Naive thymus-derived CD4-positive, alpha-beta T cell (primary cell): ENCODE data around the gene RPS29. TPM values are rescaled to one million over a fixed set of nuclear protein-coding genes. Genes with fewer than 3 reads are reported as not detected.
A peak's percentile ranks its signal among the peaks of the same experiment; 100 is the strongest.

Source experiments
- ATAC-seq: fragments of 150-1000 bp; cut with Tn5 transposase; 2 replicates; pipeline ENCODE4 v1.10.0; 2021; ENCODE audit warnings: mild to moderate bottlenecking, moderate library complexity
- CTCF ChIA-PET: fragments of 350-600 bp; sonication (Branson Sonifier 250); formaldehyde crosslinking; loops from one replicate; lab custom pipeline; 2021; ENCODE audit warnings: antibody characterized with exemption; lab: Charles Lee
- POLR2A ChIA-PET: fragments of 350-600 bp; sonication (Branson Sonifier 250); formaldehyde crosslinking; loops from one replicate; lab custom pipeline; 2021; ENCODE audit warnings: antibody characterized with exemption, inconsistent platforms; lab: Charles Lee
- DNase-seq, 9 donors: peaks; one replicate each; pipeline versions ENCODE4 v3.0.0 to v3.0.0-alpha.2; 2020 to 2022; ENCODE audit warnings: mixed read lengths in 1 of 9
- H3K27ac ChIP-seq: one replicate; pipeline ENCODE4 v1.7.0; 2013; ENCODE audit warnings: mild to moderate bottlenecking, low read depth, low read length, moderate library complexity
- H3K27me3 ChIP-seq, 2 donors: one replicate each; pipeline ENCODE4 v1.7.0; 2013; ENCODE audit warnings: low read length in 2 of 2, mild to moderate bottlenecking in 2 of 2, moderate library complexity in 2 of 2; ENCODE audit not compliant: control insufficient read depth in 2 of 2, insufficient read depth in 2 of 2
- H3K36me3 ChIP-seq, 3 experiments: 1 replicate in 2 of 3; 2 replicates in 1 of 3; pipeline ENCODE4 v1.7.0; 2013; ENCODE audit warnings: low read length in 3 of 3, mild to moderate bottlenecking in 3 of 3, moderate library complexity in 1 of 3; ENCODE audit not compliant: insufficient read depth in 3 of 3, control insufficient read depth in 2 of 3
- H3K4me1 ChIP-seq, 2 donors: one replicate each; pipeline ENCODE4 v1.7.0; 2013; ENCODE audit warnings: low read length in 2 of 2, mild to moderate bottlenecking in 2 of 2, moderate library complexity in 1 of 2; ENCODE audit not compliant: control insufficient read depth in 2 of 2, insufficient read depth in 2 of 2
- H3K4me3 ChIP-seq: 2 replicates; pipeline ENCODE4 v1.7.0; 2013; ENCODE audit warnings: mild to moderate bottlenecking, low read length
- H3K9me3 ChIP-seq, 3 experiments: 1 replicate in 2 of 3; 2 replicates in 1 of 3; pipeline ENCODE4 v1.7.0; 2013; ENCODE audit warnings: low read length in 3 of 3; ENCODE audit not compliant: control insufficient read depth in 2 of 3
- H3K27ac Mint-ChIP-seq, 9 donors: one replicate each; pipeline ENCODE4 v1.8.0; 2020 to 2022; ENCODE audit warnings: mixed read lengths in 9 of 9, mild to moderate bottlenecking in 8 of 9, moderate library complexity in 5 of 9, inconsistent platforms in 2 of 9
- H3K27me3 Mint-ChIP-seq, 5 donors: one replicate each; pipeline ENCODE4 v1.8.0; 2021 to 2022; ENCODE audit warnings: mixed read lengths in 5 of 5, mild to moderate bottlenecking in 1 of 5
- H3K36me3 Mint-ChIP-seq, 5 donors: one replicate each; pipeline ENCODE4 v1.8.0; 2020 to 2022; ENCODE audit warnings: mixed read lengths in 5 of 5, mild to moderate bottlenecking in 3 of 5, inconsistent platforms in 1 of 5
- H3K4me1 Mint-ChIP-seq, 7 donors: one replicate each; pipeline ENCODE4 v1.8.0; 2020 to 2022; ENCODE audit warnings: mixed read lengths in 7 of 7, mild to moderate bottlenecking in 3 of 7, inconsistent platforms in 1 of 7
- H3K4me3 Mint-ChIP-seq, 10 donors: one replicate each; pipeline ENCODE4 v1.8.0; 2020 to 2022; ENCODE audit warnings: mild to moderate bottlenecking in 10 of 10, mixed read lengths in 10 of 10, moderate library complexity in 6 of 10, inconsistent platforms in 2 of 10
- H3K9me3 Mint-ChIP-seq, 11 donors: one replicate each; pipeline ENCODE4 v1.8.0; 2020 to 2022; ENCODE audit warnings: mixed read lengths in 11 of 11, mild to moderate bottlenecking in 4 of 11, inconsistent platforms in 1 of 11, moderate library complexity in 1 of 11
- intact Hi-C, 2 donors: fragments of 100-400 bp; cut with micrococcal nuclease; formaldehyde crosslinking; loops; one replicate each; pipeline ENCODE4 v1.15.1; 2023
- polyA plus RNA-seq, 2 donors: library from polyadenylated mRNA; unstranded; fragments of 300-500 nt; fragmentation: Illumina TruSeq; gene quantifications; one replicate each; pipeline ENCODE4 v1.2.3, GENCODE V29; 2021
- total RNA-seq, 6 experiments: library from RNA in 5 of 6; stranded (reverse) in 5 of 6; gene quantifications; 1 replicate in 5 of 6; 2 replicates in 1 of 6; pipeline ENCODE4 v1.2.3 and lab custom pipeline; 2021 to 2026

The RPS29 gene
- total and polyA plus RNA-seq, 7 experiments from 2014 or later, result 2,254 to 13,249 (median 3,040) TPM

DNA sequence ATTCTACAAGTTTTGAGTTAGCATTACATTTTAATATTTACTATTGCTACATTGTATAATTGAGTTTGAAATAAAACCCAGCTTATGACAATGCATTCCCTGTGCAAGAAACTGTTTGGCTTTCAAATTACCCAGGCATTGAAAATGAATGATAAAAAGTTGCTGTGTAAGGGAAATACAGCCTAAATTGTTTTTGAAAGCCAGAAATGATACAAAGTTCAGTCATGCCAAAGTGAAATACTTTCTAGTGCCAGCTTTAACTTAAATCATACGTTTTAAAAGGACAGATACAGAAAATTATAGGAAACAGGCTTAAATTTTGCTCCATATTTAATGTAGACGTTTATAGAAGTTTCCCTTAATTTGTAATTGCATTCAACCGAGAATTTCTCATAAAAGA lies 37.2 kb upstream of the RPS29 start:
- H3K27me3 Mint-ChIP-seq, result no peaks in the 10 kb centered on the region
- POLR2A ChIA-PET, result interaction anchor here (0.6 to 7.1 kb wide), 5 partner anchors 12 to 224 kb away, joined by 3 to 226 read pairs (median 79); partner anchors contain the start of genes DNAAF2, KLHDC2 and RPS29
- DNase-seq, result no peak
- H3K27ac Mint-ChIP-seq, result peak overlapping the region in 6 of 9 donors; percentile 45 to 86 (median 64)
- Histone ChIP-seq H3K27ac (peak overlapping the region; percentile 97), H3K9me3 (no peaks in the 10 kb centered on the region), H3K4me1 (peaks cover 30 to 37% of the 10 kb centered on the region in 2 donors), H3K27me3 (no peaks in the 10 kb centered on the region), H3K4me3 (peak overlapping the region; percentile 30), H3K36me3 (peaks cover 2 to 12% (median 6%) of the 10 kb centered on the region in 3 experiments)
- intact Hi-C loops, result loop anchor here (5.0 kb wide), 6 partner anchors 379 to 1214 kb away; partner anchors contain the start of genes SOS2 (in 2 of the 2), DMAC2L (in 1 of the 2), L2HGDH (in 1 of the 2) and MAP4K5 (in 1 of the 2)
- peaks cover 31 to 75% (median 50%) of the 10 kb centered on the region in 7 donors for H3K4me1 Mint-ChIP-seq
- no peaks in the 10 kb centered on the region for H3K9me3 Mint-ChIP-seq
- peak overlapping the region; percentile 37 to 99 (median 60) for H3K4me3 Mint-ChIP-seq
- CTCF ChIA-PET, result interaction anchor here (1.5 to 4.6 kb wide), 2 partner anchors 9 to 12 kb away, joined by 10 to 37 read pairs; partner anchors contain the start of gene DNAAF2
- no peak for ATAC-seq
- peaks cover 1 to 35% (median 12%) of the 10 kb centered on the region in 5 donors for H3K36me3 Mint-ChIP-seq

DNA sequence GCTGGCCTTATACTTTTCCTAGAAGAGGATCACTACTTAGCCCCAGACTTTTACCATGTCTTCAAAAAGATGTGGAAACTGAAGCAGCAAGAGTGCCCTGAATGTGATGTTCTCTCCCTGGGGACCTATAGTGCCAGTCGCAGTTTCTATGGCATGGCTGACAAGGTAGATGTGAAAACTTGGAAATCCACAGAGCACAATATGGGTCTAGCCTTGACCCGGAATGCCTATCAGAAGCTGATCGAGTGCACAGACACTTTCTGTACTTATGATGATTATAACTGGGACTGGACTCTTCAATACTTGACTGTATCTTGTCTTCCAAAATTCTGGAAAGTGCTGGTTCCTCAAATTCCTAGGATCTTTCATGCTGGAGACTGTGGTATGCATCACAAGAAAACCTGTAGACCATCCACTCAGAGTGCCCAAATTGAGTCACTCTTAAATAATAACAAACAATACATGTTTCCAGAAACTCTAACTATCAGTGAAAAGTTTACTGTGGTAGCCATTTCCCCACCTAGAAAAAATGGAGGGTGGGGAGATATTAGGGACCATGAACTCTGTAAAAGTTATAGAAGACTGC lies 35.9 kb upstream of the RPS29 start:
- intact Hi-C loops, result loop anchor here (5.0 kb wide), 6 partner anchors 380 to 1215 kb away; partner anchors contain the start of genes SOS2 (in 2 of the 2), DMAC2L (in 1 of the 2), L2HGDH (in 1 of the 2) and MAP4K5 (in 1 of the 2)
- H3K36me3 ChIP-seq, result peaks cover 7 to 15% (median 12%) of the 10 kb centered on the region in 3 experiments
- H3K4me1 ChIP-seq, result peaks cover 40 to 42% of the 10 kb centered on the region in 2 donors
- CTCF ChIA-PET, result interaction anchor here (2.8 to 4.6 kb wide), 2 partner anchors 14 to 35 kb away, joined by 24 to 37 read pairs; partner anchors contain the start of genes DNAAF2 and RPS29
- H3K27ac ChIP-seq, result peak overlapping the region; percentile 97
- no peaks in the 10 kb centered on the region for H3K27me3 ChIP-seq
- POLR2A ChIA-PET, result interaction anchor here (0.7 to 7.1 kb wide), 9 partner anchors 13 to 246 kb away, joined by 3 to 226 read pairs (median 17); partner anchors contain the start of genes DNAAF2, KLHDC2, LRR1 and NEMF
- H3K4me1 Mint-ChIP-seq, result peaks cover 36 to 82% (median 56%) of the 10 kb centered on the region in 7 donors
- peak overlapping the region; percentile 98 for H3K4me3 ChIP-seq
- H3K36me3 Mint-ChIP-seq, result peaks cover 5 to 41% (median 16%) of the 10 kb centered on the region in 5 donors
- H3K27me3 Mint-ChIP-seq, result no peaks in the 10 kb centered on the region
- no peaks in the 10 kb centered on the region for H3K9me3 ChIP-seq
- ATAC-seq (no peak), DNase-seq (no peak)
- H3K9me3 Mint-ChIP-seq, result no peaks in the 10 kb centered on the region
- H3K4me3 Mint-ChIP-seq, result peak overlapping the region; percentile 94 to 99 (median 98)
- H3K27ac Mint-ChIP-seq, result peak overlapping the region; percentile 76 to 100 (median 94)

DNA sequence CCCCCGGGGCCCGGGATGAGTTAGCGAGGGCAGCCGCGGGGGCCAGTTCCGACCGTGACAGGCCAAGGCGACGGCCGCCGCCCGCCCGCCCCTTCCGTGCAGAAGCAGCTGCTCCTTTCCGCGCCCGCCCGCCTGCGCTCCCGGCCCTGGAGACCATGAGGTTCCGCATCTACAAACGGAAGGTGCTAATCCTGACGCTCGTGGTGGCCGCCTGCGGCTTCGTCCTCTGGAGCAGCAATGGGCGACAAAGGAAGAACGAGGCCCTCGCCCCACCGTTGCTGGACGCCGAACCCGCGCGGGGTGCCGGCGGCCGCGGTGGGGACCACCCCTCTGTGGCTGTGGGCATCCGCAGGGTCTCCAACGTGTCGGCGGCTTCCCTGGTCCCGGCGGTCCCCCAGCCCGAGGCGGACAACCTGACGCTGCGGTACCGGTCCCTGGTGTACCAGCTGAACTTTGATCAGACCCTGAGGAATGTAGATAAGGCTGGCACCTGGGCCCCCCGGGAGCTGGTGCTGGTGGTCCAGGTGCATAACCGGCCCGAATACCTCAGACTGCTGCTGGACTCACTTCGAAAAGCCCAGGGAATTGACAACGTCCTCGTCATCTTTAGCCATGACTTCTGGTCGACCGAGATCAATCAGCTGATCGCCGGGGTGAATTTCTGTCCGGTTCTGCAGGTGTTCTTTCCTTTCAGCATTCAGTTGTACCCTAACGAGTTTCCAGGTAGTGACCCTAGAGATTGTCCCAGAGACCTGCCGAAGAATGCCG lies 35.1 kb upstream of the RPS29 start:
- Histone ChIP-seq H3K4me3 (peak overlapping the region; percentile 98), H3K4me1 (peaks cover 40 to 42% of the 10 kb centered on the region in 2 donors), H3K27me3 (no peaks in the 10 kb centered on the region), H3K36me3 (peaks cover 7 to 15% (median 12%) of the 10 kb centered on the region in 3 experiments), H3K9me3 (no peaks in the 10 kb centered on the region), H3K27ac (peak overlapping the region; percentile 97)
- Mint-ChIP-seq H3K27me3 (no peaks in the 10 kb centered on the region), H3K4me3 (peak overlapping the region; percentile 94 to 99 (median 98)), H3K36me3 (peaks cover 5 to 38% (median 14%) of the 10 kb centered on the region in 5 donors), H3K4me1 (peaks cover 36 to 78% (median 54%) of the 10 kb centered on the region in 7 donors), H3K9me3 (no peaks in the 10 kb centered on the region), H3K27ac (peak overlapping the region; percentile 94 to 100 (median 99))
- intact Hi-C loops, result loop anchor here (2.0 to 5.0 kb wide), 8 partner anchors 72 to 1216 kb away; partner anchors contain the start of genes SOS2 (in 2 of the 2), DMAC2L (in 1 of the 2), KLHDC1 (in 1 of the 2) and L2HGDH (in 1 of the 2)
- ChIA-PET POLR2A (interaction anchor here (0.6 to 7.1 kb wide), 22 partner anchors 7 to 247 kb away, joined by 3 to 226 read pairs (median 7); partner anchors contain the start of genes DNAAF2, KLHDC1, KLHDC2 and LRR1), CTCF (interaction anchor here (1.3 to 4.6 kb wide), 7 partner anchors 9 to 241 kb away, joined by 3 to 37 read pairs (median 9); partner anchors contain the start of genes DNAAF2, KLHDC2 and RPS29)
- DNase-seq (peak in 3 of 9 donors; percentile 20 to 68 (median 55)), ATAC-seq (peak; percentile 31)

DNA sequence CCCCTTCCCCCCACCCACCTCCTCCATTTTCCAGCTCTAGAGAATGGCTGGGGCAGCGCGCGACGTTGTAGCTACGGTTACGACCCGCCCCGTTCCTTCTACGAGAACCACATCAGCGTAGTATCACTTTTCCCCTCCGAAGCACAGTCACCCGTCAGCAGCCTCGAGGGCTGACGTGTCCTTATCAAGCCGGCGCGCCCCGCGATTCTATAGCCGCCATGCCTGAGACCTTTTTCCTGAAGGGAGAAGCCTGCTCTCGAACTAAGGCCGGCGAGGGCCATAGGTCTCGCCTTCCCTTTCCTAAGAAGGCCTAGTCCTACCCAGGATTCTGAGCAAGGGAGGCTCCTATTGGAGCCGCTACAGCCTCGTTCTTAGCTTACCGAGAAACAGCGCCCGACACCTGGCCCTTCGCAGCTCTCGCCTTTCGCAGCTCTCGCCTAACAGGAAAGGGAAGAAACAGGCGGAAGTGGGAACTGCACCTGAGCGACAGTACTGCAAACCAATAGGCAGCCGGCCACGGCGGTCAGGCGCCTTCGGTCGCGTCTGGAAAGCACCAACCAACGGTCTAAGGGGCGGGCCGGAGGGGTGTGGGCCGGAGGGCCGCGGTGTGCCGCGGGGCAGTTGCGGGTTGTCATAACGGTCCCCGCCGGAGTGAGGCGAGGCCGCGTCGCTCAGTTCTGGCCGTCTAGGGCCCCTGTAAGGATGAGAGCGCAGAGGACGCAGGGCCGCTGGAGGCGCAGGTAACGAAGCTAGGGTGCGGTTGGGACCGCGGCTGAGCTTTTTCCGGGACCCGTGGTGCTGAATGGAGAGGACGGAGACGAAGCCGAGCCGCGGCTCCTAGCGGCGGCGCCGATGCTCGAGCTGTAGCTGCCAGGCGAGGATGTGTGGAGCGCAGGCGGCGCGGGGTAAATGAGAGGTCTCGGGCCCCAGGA lies 34.3 kb upstream of the RPS29 start, which contains the start of the genes MGAT2 and RPL36AL:
MGAT2 (plus strand) TSS at position 618 of the 932 bp plus-strand sequence. CDS start 470 bp downstream, outside the sequence.
RPL36AL (minus strand) TSS at position 445 of the 932 bp plus-strand sequence. CDS start 1,522 bp downstream, outside the sequence.
- Histone ChIP-seq H3K36me3 (peaks cover 7 to 15% (median 12%) of the 10 kb centered on the region in 3 experiments), H3K27ac (peak within 1 kb of the TSS; percentile 97), H3K4me1 (peaks cover 40 to 42% of the 10 kb centered on the region in 2 donors), H3K27me3 (no peaks in the 10 kb centered on the region), H3K4me3 (peak within 1 kb of the TSS; percentile 98), H3K9me3 (no peaks in the 10 kb centered on the region)
- Mint-ChIP-seq H3K27ac (peak within 1 kb of the TSS; percentile 95 to 100 (median 99)), H3K4me3 (peak within 1 kb of the TSS; percentile 94 to 99 (median 98)), H3K36me3 (peaks cover 5 to 42% (median 17%) of the 10 kb centered on the region in 5 donors), H3K27me3 (no peaks in the 10 kb centered on the region), H3K9me3 (no peaks in the 10 kb centered on the region), H3K4me1 (peaks cover 36 to 75% (median 56%) of the 10 kb centered on the region in 7 donors)
- POLR2A ChIA-PET, result interaction anchor here (0.6 to 7.1 kb wide), 35 partner anchors 8 to 912 kb away, joined by 3 to 226 read pairs (median 5); partner anchors contain the start of genes DNAAF2, KLHDC1, KLHDC2 and LRR1
- CTCF ChIA-PET, result interaction anchor here (0.7 to 4.6 kb wide), 12 partner anchors 10 to 717 kb away, joined by 3 to 37 read pairs (median 7); partner anchors contain the start of genes DNAAF2, KLHDC2, LRR1 and RPS29
- peak; percentile 92 for ATAC-seq
- DNase-seq, result peak; percentile 89 to 95 (median 94)
- intact Hi-C loops, result loop anchor here (1.0 to 5.0 kb wide), 14 partner anchors 14 to 1217 kb away; partner anchors contain the start of genes DMAC2L (in 2 of the 2), L2HGDH (in 2 of the 2), LRR1 (in 2 of the 2) and RPS29 (in 2 of the 2)

DNA sequence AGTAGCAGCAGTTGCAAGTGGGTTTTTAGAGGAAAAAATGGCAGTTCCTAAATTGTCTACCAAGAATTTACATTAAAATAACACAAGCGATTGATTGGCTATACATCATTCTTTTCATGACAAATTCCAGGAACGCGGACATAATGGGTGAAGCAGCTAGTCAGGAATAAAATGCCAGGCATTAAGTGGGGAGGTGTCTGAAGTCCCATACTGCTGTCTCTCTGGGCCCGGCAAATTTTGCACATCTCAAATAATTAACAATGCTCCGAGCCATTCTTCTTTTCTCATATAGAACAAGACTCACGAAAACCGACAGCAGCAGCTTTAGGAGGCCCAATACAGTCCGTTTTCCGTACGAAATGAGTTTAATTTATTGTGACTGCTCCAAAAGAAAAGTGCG lies 33.5 kb upstream of the RPS29 start:
- CTCF ChIA-PET, result interaction anchor here (0.7 to 4.6 kb wide), 10 partner anchors 11 to 718 kb away, joined by 3 to 37 read pairs (median 8); partner anchors contain the start of genes DNAAF2, KLHDC2, LRR1 and RPS29
- H3K4me3 ChIP-seq, result peak overlapping the region; percentile 98
- Mint-ChIP-seq H3K4me1 (peaks cover 33 to 67% (median 52%) of the 10 kb centered on the region in 7 donors), H3K27me3 (no peaks in the 10 kb centered on the region), H3K36me3 (peaks cover 5 to 42% (median 17%) of the 10 kb centered on the region in 5 donors), H3K4me3 (peak overlapping the region; percentile 94 to 99 (median 98)), H3K27ac (peak overlapping the region; percentile 95 to 100 (median 99)), H3K9me3 (no peaks in the 10 kb centered on the region)
- POLR2A ChIA-PET, result interaction anchor here (0.6 to 7.1 kb wide), 28 partner anchors 8 to 1172 kb away, joined by 3 to 226 read pairs (median 5); partner anchors contain the start of genes DNAAF2, KLHDC1, KLHDC2 and LRR1
- DNase-seq, result no peak
- H3K9me3 ChIP-seq, result no peaks in the 10 kb centered on the region
- no peaks in the 10 kb centered on the region for H3K27me3 ChIP-seq
- H3K36me3 ChIP-seq, result peaks cover 7 to 15% (median 12%) of the 10 kb centered on the region in 3 experiments
- peak overlapping the region; percentile 97 for H3K27ac ChIP-seq
- ATAC-seq, result no peak
- peaks cover 40 to 42% of the 10 kb centered on the region in 2 donors for H3K4me1 ChIP-seq
- intact Hi-C loops, result loop anchor here (1.0 to 5.0 kb wide), 14 partner anchors 15 to 1218 kb away; partner anchors contain the start of genes DMAC2L (in 2 of the 2), L2HGDH (in 2 of the 2), LRR1 (in 2 of the 2) and RPS29 (in 2 of the 2)
